Measurements from ENCODE around the gene CDRT4.

The CDRT4 gene

GRCh38 chr17:15492791-15493692 is 25.6 kb upstream of the CDRT4 start:
- DNase-seq, result no peak

GRCh38 chr17:15492186-15492585 is 24.8 kb upstream of the CDRT4 start:
- DNase-seq, result no peak

- DNase-seq, result peak; percentile 5 to 17
Observed at GRCh38 chr17:15490634-15491261, 23.3 kb upstream of the CDRT4 start.

GRCh38 chr17:15488557-15488956 is 21.1 kb upstream of the CDRT4 start:
- no peak for DNase-seq

GRCh38 chr17:15485045-15485444 is 17.6 kb upstream of the CDRT4 start:
- no peak for DNase-seq

GRCh38 chr17:15483431-15483830 is 16.0 kb upstream of the CDRT4 start:
- DNase-seq, result no peak

- DNase-seq, result no peak
Observed at GRCh38 chr17:15482476-15482875, 15.1 kb upstream of the CDRT4 start.

- DNase-seq, result no peak
Observed at GRCh38 chr17:15481481-15481880, 14.1 kb upstream of the CDRT4 start.

GRCh38 chr17:15480204-15480603 is 12.8 kb upstream of the CDRT4 start:
- DNase-seq, result no peak

DNA sequence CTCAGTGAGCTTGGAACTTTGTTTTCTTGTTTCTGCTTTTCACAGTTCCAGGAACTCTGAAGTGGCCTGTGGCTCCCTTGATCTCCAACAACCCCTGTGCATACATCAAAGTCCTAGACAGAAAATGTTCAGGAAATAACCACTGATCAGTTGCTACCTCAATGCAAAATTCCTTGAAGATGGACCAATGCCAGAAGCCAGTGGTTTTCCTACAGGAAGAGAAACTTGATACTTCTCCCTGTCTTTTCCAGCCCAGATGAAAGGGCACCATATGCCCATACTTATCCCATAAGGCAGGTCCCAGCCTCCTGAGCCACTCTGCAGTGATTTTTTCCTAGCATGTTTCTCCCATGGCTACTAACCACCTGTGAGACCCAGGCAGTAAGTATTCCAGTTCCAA is 12.3 kb upstream of the CDRT4 start:
- DNase-seq, result no peak

- DNase-seq, result no peak
Observed at GRCh38 chr17:15478845-15479244, 11.4 kb upstream of the CDRT4 start.

- no peak for DNase-seq
Observed at GRCh38 chr17:15475631-15476354, 8.4 kb upstream of the CDRT4 start.

DNA sequence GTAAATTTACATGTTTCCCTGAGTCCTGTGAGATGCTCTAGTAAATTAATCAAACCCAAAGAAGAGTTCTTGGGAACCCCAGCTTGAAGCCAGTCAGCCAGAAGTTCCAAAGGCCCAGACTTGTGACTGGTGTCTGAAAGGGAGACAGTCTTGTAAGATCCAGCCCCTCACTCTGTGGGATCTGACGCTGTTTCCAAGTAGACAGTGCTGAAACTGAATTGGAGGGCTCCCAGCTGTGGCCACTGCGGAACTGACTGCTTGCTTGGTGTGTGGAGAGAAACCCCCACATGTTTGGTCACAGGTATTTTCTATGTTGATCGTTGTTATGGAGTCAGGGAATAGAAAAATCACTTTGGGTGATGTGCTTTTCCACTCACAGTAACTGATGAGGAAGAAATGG is 5.5 kb upstream of the CDRT4 start:
- DNase-seq, result no peak

DNA sequence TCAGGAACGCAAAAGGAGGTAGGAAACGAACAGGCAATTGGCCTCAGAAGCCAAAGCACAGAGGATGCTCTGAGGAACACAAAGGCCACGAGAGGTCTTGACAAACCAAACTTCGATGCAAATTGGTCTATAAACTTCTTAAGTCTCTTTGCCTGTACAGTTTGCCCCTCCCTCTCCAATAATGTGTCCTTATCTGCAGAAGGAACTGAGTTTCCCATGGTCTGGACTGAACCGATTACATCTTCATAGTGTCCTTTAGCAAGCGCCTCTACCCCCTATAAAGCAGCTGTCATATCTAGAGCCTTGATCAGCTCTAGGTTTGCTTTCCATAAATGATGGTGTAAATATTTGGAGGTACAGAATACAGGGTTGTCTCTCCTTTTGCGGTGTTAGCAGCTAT is 3.1 kb upstream of the CDRT4 start:
- DNase-seq, result no peak

DNA sequence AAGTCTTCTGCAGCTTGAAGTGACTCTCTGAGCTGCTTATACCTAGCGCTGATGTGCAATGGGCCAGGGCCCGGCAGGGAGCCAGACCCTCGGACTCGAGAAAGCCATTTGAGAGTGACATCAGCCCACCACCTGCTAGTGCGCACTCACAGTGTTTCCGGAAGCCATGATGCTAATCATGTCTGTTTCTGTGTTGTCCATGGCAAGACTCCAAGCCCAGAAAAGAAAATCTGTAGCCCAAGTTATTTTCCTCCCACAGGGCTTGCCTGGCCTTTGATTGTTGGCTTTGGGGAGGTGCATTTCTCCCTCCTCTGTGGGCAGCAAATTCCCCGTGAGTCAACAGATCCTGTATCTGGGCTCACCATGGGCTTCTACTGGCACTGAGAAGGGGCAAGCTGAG is 1.8 kb upstream of the CDRT4 start:
- DNase-seq, result no peak

DNA sequence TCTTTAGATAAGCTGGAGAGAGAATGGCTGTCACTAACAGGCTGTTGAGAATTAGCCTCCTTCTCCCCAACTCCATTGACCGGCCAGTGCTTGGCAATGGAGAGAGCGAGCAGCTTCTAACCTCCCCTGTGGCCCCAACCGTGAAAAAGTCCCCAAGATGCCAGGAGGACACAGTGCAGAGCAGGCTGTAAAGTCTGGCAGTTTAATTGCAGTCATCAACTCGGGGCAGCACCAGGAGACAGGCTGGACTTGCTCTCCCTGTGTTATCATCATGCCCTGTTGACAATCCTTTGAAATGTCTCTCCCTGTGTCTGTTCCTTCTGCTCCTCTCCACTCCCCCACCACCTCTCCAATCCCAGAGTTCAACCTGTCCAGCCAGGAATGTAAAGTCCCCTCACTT is 705 bp upstream of the CDRT4 start:
- no peak for DNase-seq

DNA sequence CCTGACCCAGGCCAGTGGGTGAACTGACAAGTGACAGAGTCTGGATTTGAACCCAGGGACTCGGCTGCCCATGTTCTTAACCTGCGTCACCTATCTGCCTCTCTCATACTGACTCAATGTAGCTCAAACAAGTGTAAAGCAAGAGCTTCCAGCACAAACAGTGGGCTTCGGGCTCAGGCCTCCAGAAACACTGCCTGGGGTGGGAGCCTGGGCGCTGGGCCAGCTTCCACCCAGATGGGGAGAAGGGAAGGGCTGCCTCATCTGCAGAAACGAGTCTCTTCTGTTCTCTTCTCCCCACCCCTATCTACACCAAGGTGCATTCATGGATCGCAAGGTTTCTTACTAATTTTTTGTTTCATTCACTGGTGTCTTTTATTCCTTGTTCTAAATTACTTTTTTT is 1.3 kb downstream of the CDRT4 start:
- DNase-seq, result no peak

DNA sequence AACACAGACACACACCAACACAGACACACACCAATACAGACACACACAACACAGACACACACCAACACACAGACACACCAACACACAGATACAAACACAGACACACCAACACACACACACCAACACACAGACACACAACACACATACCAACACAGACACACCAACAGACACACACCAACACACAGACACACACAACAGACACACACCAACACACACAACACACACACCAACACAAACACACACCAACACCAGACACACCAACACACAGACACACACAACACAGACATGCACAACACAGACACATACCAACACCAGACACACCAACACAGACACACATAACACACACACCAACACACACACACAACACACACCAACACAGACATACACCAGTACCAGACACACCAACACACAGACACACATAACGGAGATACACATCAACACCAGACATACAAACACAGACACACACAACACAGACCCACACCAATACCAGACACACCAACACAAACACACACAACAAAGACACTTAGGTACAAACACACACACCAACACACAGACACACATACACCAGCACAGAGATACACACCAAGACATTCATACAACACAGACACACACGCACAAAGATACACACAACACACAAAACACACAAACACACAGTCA is 2.2 kb downstream of the CDRT4 start:
- DNase-seq, result no peak

DNA sequence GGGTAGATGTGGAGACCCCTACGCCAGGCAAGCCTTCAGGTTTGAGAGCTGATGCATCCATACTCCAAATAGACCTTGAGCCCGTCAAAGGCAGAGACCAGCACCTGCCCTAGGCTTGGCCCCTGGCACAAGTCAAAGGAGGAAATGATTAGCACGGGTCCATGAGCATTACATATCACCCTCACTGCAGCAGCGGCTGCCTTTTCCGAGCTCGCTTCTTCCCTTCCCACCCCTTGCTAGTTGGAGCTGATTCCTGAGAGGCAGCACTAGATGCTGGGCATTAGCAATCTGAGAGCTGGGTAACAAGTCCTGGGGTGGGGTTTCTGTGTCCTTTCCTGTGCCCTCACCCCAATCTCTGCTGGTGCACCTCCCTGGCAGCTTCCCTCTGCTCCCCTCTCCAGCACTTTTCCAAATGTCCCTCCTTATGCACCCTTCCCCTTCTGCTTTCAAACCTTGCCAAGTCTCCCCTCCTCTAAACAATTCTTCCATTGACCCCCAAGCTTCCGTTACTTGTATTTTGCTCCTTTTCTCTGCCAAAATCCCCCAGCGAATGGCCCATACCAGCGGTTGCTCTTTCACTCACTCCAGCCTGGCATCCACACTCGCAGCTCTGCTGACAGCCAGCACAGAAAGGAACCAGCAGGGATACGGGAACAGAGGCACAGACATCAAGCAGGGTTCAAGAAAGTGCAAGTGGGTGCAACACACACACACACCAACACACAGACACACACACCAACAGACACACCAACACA is 3.0 kb downstream of the CDRT4 start:
- DNase-seq, result no peak

DNA sequence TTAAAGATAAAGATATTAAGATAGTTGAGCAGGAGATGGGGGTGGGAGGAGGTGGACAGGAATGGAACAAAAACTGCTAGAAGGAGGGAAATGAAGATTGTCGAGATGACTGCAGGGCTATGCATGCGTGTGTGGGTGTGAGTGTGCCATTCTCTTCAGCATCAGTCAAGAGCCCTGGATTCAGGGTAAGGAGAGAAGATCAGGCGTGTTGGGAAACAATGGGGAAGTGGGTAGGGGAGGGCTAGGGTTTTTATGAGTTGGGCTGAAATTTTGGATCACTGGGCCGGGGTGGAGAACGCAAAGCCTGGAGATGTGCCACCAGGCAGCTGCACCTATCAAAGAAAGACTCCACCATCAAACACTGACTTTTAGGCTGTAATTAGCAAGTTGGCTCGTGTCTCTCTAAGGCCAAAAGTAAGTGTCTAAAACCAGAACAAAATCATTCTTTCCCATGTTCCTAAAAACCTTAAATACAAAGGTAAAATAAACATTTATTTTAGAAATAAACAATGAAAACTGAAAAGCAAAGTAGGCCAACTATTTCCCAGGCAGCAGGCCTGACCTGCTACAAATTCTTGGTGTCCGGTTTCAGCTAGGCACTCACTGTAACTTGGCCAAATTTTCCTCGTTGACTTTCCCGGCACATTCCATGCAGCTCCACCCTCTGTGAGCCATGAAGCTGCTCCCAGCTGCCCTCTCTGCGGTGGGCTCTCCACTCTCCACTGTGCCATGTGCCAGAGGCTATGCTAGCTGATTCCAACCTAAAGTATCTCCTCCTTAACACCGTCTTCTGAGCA is 4.2 kb downstream of the CDRT4 start:
- no peak for DNase-seq

- DNase-seq, result no peak
Observed at GRCh38 chr17:15457723-15458094, 9.7 kb downstream of the CDRT4 start.

Data from activated CD4-positive, alpha-beta T cell treated with anti-CD3 and anti-CD28 coated beads, Interleukin-2, amount 50 U/mL, for 48 hours (primary cell).